G401 (cell line): Measurements from ENCODE around the gene TBC1D22A. TPM values are rescaled to one million over a fixed set of nuclear protein-coding genes. Genes with fewer than 3 reads are reported as not detected.

Experiments
- DNase-seq: peaks from one replicate; pipeline ENCODE4 v3.0.0-alpha.2; 2015; ENCODE audit warnings: low spot score
- in situ Hi-C: cut with HindIII; loops from 2 replicates; pipeline ENCODE4 v1.10.0; 2016; ENCODE audit warnings: low sequenced_read_pairs, mixed read lengths
- total RNA-seq: library from RNA; depleted of rRNA; stranded (reverse); fragments of >200 nt; shearing (Covaris generic); gene quantifications from 2 replicates; pipeline ENCODE4 v1.2.3, GENCODE V29; 2014

Gene TBC1D22A
- total RNA-seq, 1 experiment from 2014 or later = 11.1 TPM

- in situ Hi-C loops = no loop called here
- DNase-seq = no peak
These were observed 26.2 kb downstream of the TBC1D22A start for GRCh38 chr22:46788441-46789172.

GRCh38 chr22:46789992-46790391 is 27.5 kb downstream of the TBC1D22A start:
- no peak for DNase-seq
- in situ Hi-C loops = no loop called here

GRCh38 chr22:46791201-46791731 is 28.8 kb downstream of the TBC1D22A start:
- in situ Hi-C loops = no loop called here
- peak; percentile 70 for DNase-seq

- DNase-seq = no peak
- in situ Hi-C loops = no loop called here
These were observed 29.8 kb downstream of the TBC1D22A start for GRCh38 chr22:46792061-46792796.

GRCh38 chr22:46792841-46793261 is 30.4 kb downstream of the TBC1D22A start:
- in situ Hi-C loops = no loop called here
- no peak for DNase-seq

- DNase-seq = no peak
- in situ Hi-C loops = no loop called here
These were observed 31.0 kb downstream of the TBC1D22A start for GRCh38 chr22:46793497-46793896.

- DNase-seq = no peak
- in situ Hi-C loops = no loop called here
These were observed 31.6 kb downstream of the TBC1D22A start for GRCh38 chr22:46794067-46794466.

- DNase-seq = no peak
- in situ Hi-C loops = no loop called here
These were observed 32.0 kb downstream of the TBC1D22A start for GRCh38 chr22:46794491-46794890.

GRCh38 chr22:46795140-46795539 is 32.7 kb downstream of the TBC1D22A start:
- in situ Hi-C loops = no loop called here
- DNase-seq = no peak

- no peak for DNase-seq
- in situ Hi-C loops = no loop called here
These were observed 33.6 kb downstream of the TBC1D22A start for GRCh38 chr22:46795845-46796565.

GRCh38 chr22:46796566-46797195 is 34.2 kb downstream of the TBC1D22A start:
- no peak for DNase-seq
- in situ Hi-C loops = no loop called here

- no peak for DNase-seq
- in situ Hi-C loops = no loop called here
These were observed 34.9 kb downstream of the TBC1D22A start for GRCh38 chr22:46797355-46797754.

- DNase-seq = no peak
- in situ Hi-C loops = no loop called here
These were observed 35.6 kb downstream of the TBC1D22A start for GRCh38 chr22:46798041-46798365.

GRCh38 chr22:46798366-46799350 is 36.2 kb downstream of the TBC1D22A start:
- peak; percentile 76 for DNase-seq
- in situ Hi-C loops = no loop called here

- in situ Hi-C loops = no loop called here
- DNase-seq = no peak
These were observed 37.2 kb downstream of the TBC1D22A start for GRCh38 chr22:46799626-46800025.

- in situ Hi-C loops = no loop called here
- DNase-seq = no peak
These were observed 37.8 kb downstream of the TBC1D22A start for GRCh38 chr22:46800102-46800857.

- DNase-seq = no peak
- in situ Hi-C loops = no loop called here
These were observed 38.9 kb downstream of the TBC1D22A start for GRCh38 chr22:46801331-46801811.
